Measurements from ENCODE around the gene SH3D19. TPM values are rescaled to one million over a fixed set of nuclear protein-coding genes. Genes with fewer than 3 reads are reported as not detected.

Gene SH3D19
- total RNA-seq, 1 donor from 2014 or later: 110 TPM

GRCh38 chr4:151152028-151152427 is 173.4 kb downstream of the SH3D19 start:
- no peak overlapping the region for H3K4me3 ChIP-seq
- DNase-seq (ENCODE audit: low spot score in 2 of 2): no peak
- no peak overlapping the region for H3K27ac ChIP-seq
- H3K9me3 ChIP-seq: no peaks in the 10 kb centered on the region
- peaks cover 18 to 24% of the 10 kb centered on the region in 2 donors for H3K36me3 ChIP-seq
- TF ChIP-seq CTCF (IDR thresholded peaks at IDR 0.05): no peak
- H3K27me3 ChIP-seq: no peaks in the 10 kb centered on the region
- no peaks in the 10 kb centered on the region for H3K4me1 ChIP-seq
- intact Hi-C loops (cut with DNase I): no loop called here

- no peak overlapping the region for H3K27ac ChIP-seq
- intact Hi-C loops (cut with DNase I): no loop called here
- no peak overlapping the region for H3K4me3 ChIP-seq
- no peak for TF ChIP-seq CTCF (IDR thresholded peaks at IDR 0.05)
- no peaks in the 10 kb centered on the region for H3K27me3 ChIP-seq
- H3K4me1 ChIP-seq: no peaks in the 10 kb centered on the region
- peaks cover 18 to 33% of the 10 kb centered on the region in 2 donors for H3K36me3 ChIP-seq
- DNase-seq (ENCODE audit: low spot score in 2 of 2): no peak
- H3K9me3 ChIP-seq: no peaks in the 10 kb centered on the region
These were observed 174.4 kb downstream of the SH3D19 start for GRCh38 chr4:151150821-151151580.

DNA sequence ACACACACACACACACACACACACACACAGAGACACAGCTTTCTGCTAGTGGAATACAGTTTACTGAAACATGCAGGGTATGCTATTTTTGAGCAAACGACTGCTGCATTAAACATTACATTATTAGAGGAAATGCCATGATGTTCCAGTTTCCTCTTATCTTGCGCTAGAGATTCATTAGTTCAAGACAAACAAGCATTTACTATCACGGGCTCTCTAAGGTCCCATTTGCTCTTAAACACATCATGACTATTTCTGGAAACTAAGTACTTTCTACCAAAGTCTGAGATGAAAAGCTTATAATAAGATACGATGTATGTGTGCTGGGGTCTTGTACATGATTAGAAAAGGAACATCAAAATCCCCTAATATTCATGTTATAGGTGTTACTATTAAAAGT is 177.1 kb downstream of the SH3D19 start:
- peaks cover 24 to 47% of the 10 kb centered on the region in 2 donors for H3K36me3 ChIP-seq

GRCh38 chr4:151147000-151147399 is 178.4 kb downstream of the SH3D19 start:
- Histone ChIP-seq H3K27me3 (no peaks in the 10 kb centered on the region), H3K36me3 (peaks cover 24 to 54% of the 10 kb centered on the region in 2 donors), H3K27ac (no peak overlapping the region), H3K4me3 (no peak overlapping the region), H3K9me3 (no peaks in the 10 kb centered on the region), H3K4me1 (no peaks in the 10 kb centered on the region)
- intact Hi-C loops (cut with DNase I): no loop called here
- TF ChIP-seq CTCF (IDR thresholded peaks at IDR 0.05): no peak
- DNase-seq (ENCODE audit: low spot score in 2 of 2): no peak

More for the DNA sequence above, 177.1 kb downstream of the SH3D19 start:
- no peak for DNase-seq (ENCODE audit: low spot score in 2 of 2)
- Histone ChIP-seq H3K9me3 (no peaks in the 10 kb centered on the region), H3K4me1 (no peaks in the 10 kb centered on the region), H3K27me3 (no peaks in the 10 kb centered on the region), H3K27ac (no peak overlapping the region), H3K4me3 (no peak overlapping the region)
- intact Hi-C loops (cut with DNase I): no loop called here
- no peak for TF ChIP-seq CTCF (IDR thresholded peaks at IDR 0.05)

DNA sequence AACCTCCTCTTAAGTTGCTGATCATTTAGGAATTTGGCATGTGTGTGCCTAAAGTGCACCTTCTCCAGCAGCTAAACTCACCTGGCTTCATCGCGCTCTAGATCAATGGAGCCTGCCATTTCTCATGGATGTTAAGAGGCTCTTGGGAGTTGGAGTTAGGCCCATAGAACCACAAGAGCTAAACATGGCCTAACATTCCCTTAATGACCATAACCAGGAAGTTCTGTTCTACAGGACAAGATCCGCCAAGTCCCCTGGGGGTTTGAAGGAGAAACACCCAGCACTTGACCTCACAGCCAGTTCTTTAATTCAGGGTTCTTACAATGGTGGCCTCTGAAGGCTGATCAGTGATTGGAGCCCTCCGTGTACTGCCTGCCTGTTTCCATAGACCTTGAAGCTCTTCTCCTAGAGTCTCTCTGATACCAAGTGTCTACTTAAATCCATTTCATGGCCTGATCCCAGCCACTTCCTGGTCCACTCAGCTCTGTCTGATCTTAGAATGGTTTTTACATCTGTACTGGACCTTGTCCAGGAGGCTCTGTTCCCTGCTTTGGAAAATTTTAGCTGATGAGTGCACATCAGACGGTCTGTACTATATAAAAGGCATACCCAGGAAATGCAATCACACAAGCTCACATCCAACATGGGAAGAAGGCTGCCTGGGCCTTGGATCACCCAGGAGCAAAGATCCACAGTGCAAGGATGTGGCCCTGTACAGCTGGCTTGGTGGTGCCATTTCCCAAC is 180.9 kb downstream of the SH3D19 start:
- Histone ChIP-seq H3K27me3 (no peaks in the 10 kb centered on the region), H3K9me3 (no peaks in the 10 kb centered on the region), H3K36me3 (peaks cover 22 to 75% of the 10 kb centered on the region in 2 donors), H3K27ac (peak overlapping the region in 1 of 2 donors; percentile 16), H3K4me1 (no peaks in the 10 kb centered on the region), H3K4me3 (no peak overlapping the region)
- intact Hi-C loops (cut with DNase I): no loop called here
- TF ChIP-seq CTCF (IDR thresholded peaks at IDR 0.05): no peak
- DNase-seq (ENCODE audit: low spot score in 2 of 2): no peak
